Mucosa of descending colon (tissue), 3 donors: ENCODE data around the gene FAM168A. TPM values are rescaled to one million over a fixed set of nuclear protein-coding genes. Genes with fewer than 3 reads are reported as not detected.
A peak's percentile ranks its signal among the peaks of the same experiment; 100 is the strongest.

Experiments used
- ATAC-seq: fragments of 200-7000 bp; cut with Tn5 transposase; one replicate; pipeline ENCODE4 v1.9.1; 2020; ENCODE audit warnings: mild to moderate bottlenecking, moderate library complexity
- DNase-seq, 3 donors: peaks; one replicate each; pipeline ENCODE4 v3.0.0-alpha.2; 2020
- H3K36me3 ChIP-seq: fragments of 200-600 bp; one replicate; pipeline ENCODE4 v1.8.0; 2021; ENCODE audit warnings: low read depth, mild to moderate bottlenecking
- H3K4me1 ChIP-seq: fragments of 200-600 bp; one replicate; pipeline ENCODE4 v1.8.0; 2021; ENCODE audit warnings: low read depth, mild to moderate bottlenecking
- H3K4me3 ChIP-seq: fragments of 200-600 bp; one replicate; pipeline ENCODE4 v1.8.0; 2021; ENCODE audit warnings: mild to moderate bottlenecking
- H3K9me3 ChIP-seq: fragments of 200-600 bp; one replicate; pipeline ENCODE4 v1.8.0; 2021; ENCODE audit warnings: mild to moderate bottlenecking
- intact Hi-C, 2 donors: fragments of 100-400 bp; cut with DNase I in 1 of 2; cut with micrococcal nuclease in 1 of 2; formaldehyde crosslinking; loops; one replicate each; pipeline versions ENCODE4 v1.11.0 to v1.11.1; 2022; cut with DNase I, micrococcal nuclease
- total RNA-seq, 3 donors: library from RNA; stranded (reverse); fragmentation: NEBNext Ultra II Directional in 2 of 3; extraction: Animal tissue kit (Norgen Biotek cat#: 25700) in 2 of 3; gene quantifications; one replicate each; pipeline versions ENCODE4 v1.2.1 to v1.2.4, GENCODE V29; 2021 to 2023
- TF ChIP-seq, protein P1 (sequence below): fragments of 200-600 bp; IDR thresholded peaks from one replicate; pipeline ENCODE4 v1.8.0; 2022; ENCODE audit warnings: antibody characterized with exemption, mild to moderate bottlenecking
- donor health status: DM: no; HTN: no; CAD: no; lungs with moderate emphysema.
- donor health status: DM: no; HTN: no; CAD: no.
- donor health status: DM: no; HTN: yes; CAD: no.

Gene FAM168A
- total RNA-seq, 3 donors from 2014 or later, result 16.6 to 46.4 (median 19.9) TPM

DNA sequence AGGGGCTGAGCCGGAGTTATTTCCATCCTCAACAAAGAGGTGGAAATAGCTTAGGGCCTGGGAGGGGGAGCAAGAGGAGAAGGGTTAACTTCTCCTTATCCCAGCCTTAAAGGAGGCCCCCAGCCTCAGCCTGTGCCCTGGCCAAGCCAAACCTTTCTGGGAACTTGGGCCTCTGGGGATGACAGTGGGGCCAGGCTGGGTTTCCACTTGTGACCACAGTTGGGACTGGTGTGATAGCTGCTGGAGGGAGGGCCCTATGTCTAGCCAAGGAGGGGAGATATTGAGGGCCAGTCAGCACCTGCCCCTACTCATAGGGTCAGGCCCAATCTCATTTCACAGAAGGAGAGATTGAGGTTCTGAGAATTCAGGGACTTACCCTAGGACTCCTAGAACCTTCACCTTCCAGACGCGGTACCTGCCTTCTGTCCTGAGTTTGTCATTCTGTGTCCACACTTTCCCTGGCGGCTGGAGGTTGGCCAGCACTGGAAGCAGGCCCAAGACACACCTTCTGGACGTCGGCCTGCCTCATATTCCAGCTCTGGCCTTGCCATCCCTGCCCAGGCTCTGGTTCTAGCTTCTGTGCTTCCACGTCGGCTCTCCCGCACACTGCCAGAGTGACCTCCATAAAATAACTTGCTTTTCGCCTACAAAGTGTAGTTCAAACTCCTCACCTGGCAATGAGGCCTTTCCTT, 218.6 kb downstream of the FAM168A start:
- no peaks in the 10 kb centered on the region for H3K36me3 ChIP-seq
- H3K9me3 ChIP-seq, result no peaks in the 10 kb centered on the region
- DNase-seq (peak in 2 of 3 donors; percentile 54 to 57), ATAC-seq (no peak)
- intact Hi-C loops, result no loop called here
- TF ChIP-seq, protein P1, sequence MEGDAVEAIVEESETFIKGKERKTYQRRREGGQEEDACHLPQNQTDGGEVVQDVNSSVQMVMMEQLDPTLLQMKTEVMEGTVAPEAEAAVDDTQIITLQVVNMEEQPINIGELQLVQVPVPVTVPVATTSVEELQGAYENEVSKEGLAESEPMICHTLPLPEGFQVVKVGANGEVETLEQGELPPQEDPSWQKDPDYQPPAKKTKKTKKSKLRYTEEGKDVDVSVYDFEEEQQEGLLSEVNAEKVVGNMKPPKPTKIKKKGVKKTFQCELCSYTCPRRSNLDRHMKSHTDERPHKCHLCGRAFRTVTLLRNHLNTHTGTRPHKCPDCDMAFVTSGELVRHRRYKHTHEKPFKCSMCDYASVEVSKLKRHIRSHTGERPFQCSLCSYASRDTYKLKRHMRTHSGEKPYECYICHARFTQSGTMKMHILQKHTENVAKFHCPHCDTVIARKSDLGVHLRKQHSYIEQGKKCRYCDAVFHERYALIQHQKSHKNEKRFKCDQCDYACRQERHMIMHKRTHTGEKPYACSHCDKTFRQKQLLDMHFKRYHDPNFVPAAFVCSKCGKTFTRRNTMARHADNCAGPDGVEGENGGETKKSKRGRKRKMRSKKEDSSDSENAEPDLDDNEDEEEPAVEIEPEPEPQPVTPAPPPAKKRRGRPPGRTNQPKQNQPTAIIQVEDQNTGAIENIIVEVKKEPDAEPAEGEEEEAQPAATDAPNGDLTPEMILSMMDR, result no peak
- H3K4me1 ChIP-seq, result peaks cover 11% of the 10 kb centered on the region
- H3K4me3 ChIP-seq, result no peak overlapping the region

DNA sequence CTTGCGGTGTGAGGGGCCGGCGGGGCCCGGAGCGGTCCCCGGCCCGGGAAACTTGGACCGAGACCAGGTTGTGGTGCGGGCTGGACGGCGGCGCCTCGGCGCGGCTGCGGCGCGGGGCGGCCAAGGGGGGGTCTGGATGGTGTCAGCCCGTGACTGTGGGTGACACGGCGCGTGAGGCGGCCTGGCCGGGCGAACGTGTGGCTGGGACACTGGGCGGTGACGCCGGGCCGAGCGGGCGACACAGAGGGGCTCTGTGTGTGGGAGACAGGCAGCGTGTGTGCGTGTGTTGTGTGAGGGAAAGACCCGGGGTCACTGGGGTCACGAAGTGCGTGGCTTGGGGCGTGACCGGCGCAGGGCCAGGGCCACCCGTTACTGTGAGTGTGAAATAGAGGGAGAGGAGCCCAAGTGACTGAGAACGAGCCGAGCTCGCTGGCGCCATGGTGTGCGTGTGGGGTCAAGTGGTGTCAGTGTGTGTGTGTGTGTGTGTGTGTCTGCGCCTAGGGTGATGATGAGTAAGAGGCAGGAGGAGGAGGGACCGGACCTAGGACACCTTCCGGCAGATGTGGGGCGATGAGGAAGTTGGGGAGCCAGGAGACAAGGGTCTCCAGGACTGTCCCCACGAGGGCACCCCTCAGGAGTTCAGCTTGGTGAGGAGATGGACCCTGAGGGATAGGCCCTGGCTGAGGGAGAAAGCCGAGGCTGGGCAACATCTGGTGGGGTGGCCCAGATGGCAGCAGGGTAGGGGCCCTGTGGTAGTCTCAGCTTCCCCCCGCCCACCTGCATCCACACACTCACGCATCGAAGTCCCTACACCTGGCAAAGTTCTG, 220.9 kb downstream of the FAM168A start:
- no peaks in the 10 kb centered on the region for H3K9me3 ChIP-seq
- H3K4me1 ChIP-seq, result no peaks in the 10 kb centered on the region
- TF ChIP-seq, protein P1, result no peak
- DNase-seq, result peak; percentile 64 to 81 (median 75)
- peak overlapping the region; percentile 61 for H3K4me3 ChIP-seq
- intact Hi-C loops, result no loop called here
- no peaks in the 10 kb centered on the region for H3K36me3 ChIP-seq
- peak; percentile 52 for ATAC-seq

DNA sequence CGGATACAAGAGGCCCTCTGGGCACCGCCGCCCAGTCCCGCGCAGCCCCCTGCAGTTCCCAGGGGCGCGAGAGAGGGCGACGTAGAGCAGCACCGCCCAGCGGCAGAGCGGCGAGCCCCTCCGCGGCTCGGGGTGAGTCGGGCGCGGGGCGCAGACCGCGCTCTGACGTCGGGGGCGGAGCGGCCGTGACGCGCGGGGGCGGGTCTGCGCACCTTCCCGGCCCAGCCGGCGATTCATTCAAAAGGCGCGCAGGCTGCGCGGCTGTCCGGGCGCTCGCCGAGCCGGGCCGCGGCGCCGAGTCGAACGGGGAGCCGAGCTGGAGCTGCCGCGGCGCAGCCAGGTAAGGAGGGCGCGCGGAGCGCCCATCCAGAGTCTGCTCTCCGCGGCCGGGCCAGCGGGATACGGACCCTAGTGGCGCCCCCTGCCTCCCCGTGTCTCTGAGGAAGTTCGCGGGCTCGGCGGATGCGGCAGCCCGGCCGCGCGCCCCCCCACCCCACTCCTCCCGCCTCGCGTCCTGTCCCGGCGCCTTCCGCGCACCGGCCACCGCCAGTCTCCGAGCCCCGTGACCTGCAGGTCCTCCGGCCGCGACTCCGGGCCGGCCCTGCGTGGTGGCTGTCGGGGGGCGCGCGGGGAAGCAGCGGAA, 221.6 kb downstream of the FAM168A start, which contains the start of gene RELT:
TSS of gene RELT (plus strand) at position 240 of the 643 bp plus-strand sequence. CDS start 12,738 bp downstream, outside the sequence.
- peak within 1 kb of the TSS; percentile 61 for H3K4me3 ChIP-seq
- H3K4me1 ChIP-seq, result no peaks in the 10 kb centered on the region
- ATAC-seq (peak; percentile 96), DNase-seq (peak; percentile 90 to 96 (median 93))
- TF ChIP-seq, protein P1, result peak; percentile 98
- H3K36me3 ChIP-seq, result no peaks in the 10 kb centered on the region
- intact Hi-C loops, result no loop called here
- H3K9me3 ChIP-seq, result no peaks in the 10 kb centered on the region

DNA sequence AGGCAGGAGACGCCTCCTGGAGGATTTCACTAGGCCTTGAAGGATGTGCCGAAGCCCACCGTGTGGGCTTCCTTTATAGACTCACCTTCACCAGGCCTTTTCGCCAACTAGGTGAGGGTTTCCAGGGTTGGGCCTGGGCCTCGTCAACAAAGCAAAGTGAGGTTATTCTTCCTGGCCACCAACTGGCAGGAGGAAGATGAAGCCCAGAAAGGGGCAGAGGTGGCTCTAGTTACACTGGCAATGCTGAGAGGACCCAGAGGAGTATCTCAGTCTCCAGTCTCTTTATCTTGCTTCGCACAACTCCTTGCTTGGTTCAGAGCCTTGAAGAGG, 222.1 kb downstream of the FAM168A start:
- no peaks in the 10 kb centered on the region for H3K4me1 ChIP-seq
- H3K4me3 ChIP-seq, result no peak overlapping the region
- intact Hi-C loops, result no loop called here
- DNase-seq, result no peak
- no peaks in the 10 kb centered on the region for H3K9me3 ChIP-seq
- no peaks in the 10 kb centered on the region for H3K36me3 ChIP-seq
- no peak for ATAC-seq
- TF ChIP-seq, protein P1, result no peak

DNA sequence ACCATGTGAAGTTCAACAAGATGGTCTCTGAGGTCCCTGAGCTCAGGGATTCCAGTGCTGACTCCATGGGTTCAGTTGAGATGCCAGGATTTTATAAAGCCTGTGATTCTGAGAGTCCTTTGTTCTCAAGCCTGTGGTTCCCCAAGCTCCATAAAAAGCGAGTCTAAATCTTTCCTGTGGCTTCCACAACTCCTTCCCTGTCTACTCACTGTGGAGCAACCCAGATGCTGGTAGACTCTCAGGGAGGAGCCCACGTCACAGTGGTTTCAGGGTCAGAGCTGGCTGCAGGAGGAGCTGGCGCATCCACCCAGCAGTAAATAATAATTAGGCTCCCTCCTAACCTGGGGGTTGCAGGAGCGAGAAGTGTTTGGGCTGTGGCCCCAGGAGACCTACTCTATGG, 223.8 kb downstream of the FAM168A start:
- no peak for ATAC-seq
- Histone ChIP-seq H3K36me3 (no peaks in the 10 kb centered on the region), H3K4me1 (no peaks in the 10 kb centered on the region), H3K4me3 (no peak overlapping the region), H3K9me3 (no peaks in the 10 kb centered on the region)
- intact Hi-C loops, result no loop called here
- TF ChIP-seq, protein P1, result no peak
- no peak for DNase-seq
